HEK293T (cell line): Measurements from ENCODE around the gene DCUN1D2.
"Not testable (repeated sequence)": the region's sequence is repeated elsewhere in the genome, so short reads cannot be mapped to it uniquely, and the experiment has no call there.

Source experiments
- CTCF ChIA-PET: fragments of 350-600 bp; formaldehyde crosslinking; extraction: SDS; loops from one replicate; lab custom pipeline; 2021; ENCODE audit warnings: antibody characterized with exemption, inconsistent platforms; lab: Yijun Ruan, JAX
- POLR2A ChIA-PET: fragments of 350-600 bp; formaldehyde crosslinking; extraction: SDS; loops from one replicate; lab custom pipeline; 2020; ENCODE audit warnings: antibody characterized with exemption, inconsistent platforms; lab: Yijun Ruan, JAX
- DNase-seq: peaks from one replicate; pipeline ENCODE4 v3.0.0; 2012; ENCODE audit warnings: mixed read lengths; ENCODE audit errors: extremely low spot score
- ARNT ChIP-seq: fragments of 450-650 bp; IDR thresholded peaks from 2 replicates; pipeline ENCODE4 v1.6.1; 2017; ENCODE audit warnings: mild to moderate bottlenecking
- BHLHE40 ChIP-seq: fragments of 450-650 bp; IDR thresholded peaks from 2 replicates; pipeline ENCODE4 v1.6.1; 2016; ENCODE audit warnings: mild to moderate bottlenecking, moderate library complexity, borderline replicate concordance
- CTBP1 ChIP-seq: fragments of 450-650 bp; IDR thresholded peaks from 2 replicates; pipeline ENCODE4 v1.6.1; 2016; ENCODE audit warnings: borderline replicate concordance
- ELF4 ChIP-seq: fragments of 450-650 bp; IDR thresholded peaks from 2 replicates; pipeline ENCODE4 v1.6.1; 2017; ENCODE audit warnings: antibody characterized with exemption
- FOXA1 ChIP-seq: fragments of 450-650 bp; IDR thresholded peaks from 2 replicates; pipeline ENCODE4 v1.6.1; 2016; ENCODE audit warnings: mild to moderate bottlenecking
- FOXK2 ChIP-seq: fragments of 450-650 bp; IDR thresholded peaks from 2 replicates; pipeline ENCODE4 v1.6.1; 2016; ENCODE audit warnings: mild to moderate bottlenecking
- FOXM1 ChIP-seq: fragments of 450-650 bp; IDR thresholded peaks from 2 replicates; pipeline ENCODE4 v1.6.1; 2017; ENCODE audit warnings: mild to moderate bottlenecking, borderline replicate concordance
- HDGF ChIP-seq: fragments of 450-650 bp; IDR thresholded peaks from 2 replicates; pipeline ENCODE4 v1.6.1; 2017; ENCODE audit warnings: antibody characterized with exemption, borderline replicate concordance
- L3MBTL2 ChIP-seq: fragments of 450-650 bp; conservative IDR thresholded peaks from 2 replicates; pipeline ENCODE4 v1.6.1; 2016; ENCODE audit warnings: mild to moderate bottlenecking
- LEF1 ChIP-seq: fragments of 450-650 bp; IDR thresholded peaks from 2 replicates; pipeline ENCODE4 v1.6.1; 2017; ENCODE audit warnings: mild to moderate bottlenecking, borderline replicate concordance
- NFRKB ChIP-seq: fragments of 450-650 bp; IDR thresholded peaks from 2 replicates; pipeline ENCODE4 v1.6.1; 2016; ENCODE audit warnings: mild to moderate bottlenecking, moderate library complexity
- SP1 ChIP-seq: fragments of 450-650 bp; IDR thresholded peaks from 2 replicates; pipeline ENCODE4 v1.6.1; 2017
- SUZ12 ChIP-seq: fragments of 450-650 bp; IDR thresholded peaks from 2 replicates; pipeline ENCODE4 v1.6.1; 2016; ENCODE audit warnings: mild to moderate bottlenecking
- TARDBP ChIP-seq: fragments of 450-650 bp; IDR thresholded peaks from 2 replicates; pipeline ENCODE4 v1.6.1; 2016
- ZNF384 ChIP-seq: fragments of 450-650 bp; IDR thresholded peaks from 2 replicates; pipeline ENCODE4 v1.6.1; 2016
- TF ChIP-seq, protein P1 (sequence below): fragments of 450-650 bp; IDR thresholded peaks from 2 replicates; pipeline ENCODE4 v1.6.1; 2016

Gene DCUN1D2

DNA sequence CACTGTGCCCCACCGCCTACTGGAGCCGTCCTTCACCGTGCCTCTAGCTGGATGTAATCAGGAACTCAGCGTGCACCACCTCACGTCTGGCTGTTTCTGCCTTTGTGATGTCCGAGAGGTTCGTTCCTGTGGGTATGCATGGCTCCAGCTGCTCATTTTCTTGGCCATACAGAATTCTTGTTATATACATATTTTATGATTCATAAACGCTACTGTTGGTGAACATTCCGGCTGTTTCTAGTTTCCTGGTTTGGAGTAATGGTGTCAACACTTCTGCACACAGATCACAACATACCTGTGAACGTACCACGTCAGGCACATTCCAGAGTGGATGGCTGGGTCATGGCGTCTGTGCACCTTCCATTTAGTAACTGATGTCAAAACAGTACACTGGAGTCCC, 14.6 kb downstream of the DCUN1D2 start:
- ChIA-PET POLR2A (no interaction called here), CTCF (no interaction called here)
- DNase-seq: no peak
- TF ChIP-seq LEF1: no peak
- TF ChIP-seq FOXK2: no peak
- TF ChIP-seq FOXM1: no peak
- TF ChIP-seq HDGF: no peak
- no peak for TF ChIP-seq BHLHE40
- TF ChIP-seq ELF4: no peak
- no peak for TF ChIP-seq ARNT
- TF ChIP-seq NFRKB: no peak
- TF ChIP-seq, protein P1, sequence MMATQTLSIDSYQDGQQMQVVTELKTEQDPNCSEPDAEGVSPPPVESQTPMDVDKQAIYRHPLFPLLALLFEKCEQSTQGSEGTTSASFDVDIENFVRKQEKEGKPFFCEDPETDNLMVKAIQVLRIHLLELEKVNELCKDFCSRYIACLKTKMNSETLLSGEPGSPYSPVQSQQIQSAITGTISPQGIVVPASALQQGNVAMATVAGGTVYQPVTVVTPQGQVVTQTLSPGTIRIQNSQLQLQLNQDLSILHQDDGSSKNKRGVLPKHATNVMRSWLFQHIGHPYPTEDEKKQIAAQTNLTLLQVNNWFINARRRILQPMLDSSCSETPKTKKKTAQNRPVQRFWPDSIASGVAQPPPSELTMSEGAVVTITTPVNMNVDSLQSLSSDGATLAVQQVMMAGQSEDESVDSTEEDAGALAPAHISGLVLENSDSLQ: no peak
- no peak for TF ChIP-seq FOXA1
- no peak for TF ChIP-seq ZNF384
- TF ChIP-seq CTBP1: no peak
- TF ChIP-seq TARDBP: no peak
- TF ChIP-seq L3MBTL2: no peak
- no peak for TF ChIP-seq SP1

DNA sequence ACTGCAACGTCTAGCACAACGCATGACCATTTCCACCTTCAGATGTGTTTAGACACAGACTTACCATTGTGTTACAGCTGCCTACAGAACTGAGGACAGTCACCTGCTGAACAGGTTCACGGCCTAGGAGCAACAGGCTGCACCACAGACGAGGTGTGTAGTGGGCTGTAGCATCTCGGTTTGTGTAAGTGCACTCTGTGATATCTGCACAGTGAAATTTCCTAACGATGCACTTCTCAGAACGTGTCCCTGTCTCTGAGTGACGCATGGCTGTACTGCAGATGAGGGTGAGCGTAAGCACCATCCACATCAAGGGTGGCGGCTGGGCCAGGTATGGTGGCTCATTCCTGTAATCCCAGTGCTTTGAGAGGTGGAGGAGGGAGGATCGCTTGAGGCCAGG, 15.2 kb downstream of the DCUN1D2 start:
- CTCF ChIA-PET: no interaction called here
- DNase-seq: no peak
- no peak for TF ChIP-seq SUZ12
- no peak for TF ChIP-seq LEF1
- no peak for TF ChIP-seq SP1
- TF ChIP-seq L3MBTL2: no peak
- no peak for TF ChIP-seq FOXA1
- no peak for TF ChIP-seq ZNF384
- no peak for TF ChIP-seq FOXK2
- no peak for TF ChIP-seq BHLHE40
- no peak for TF ChIP-seq HDGF
- TF ChIP-seq TARDBP: no peak
- TF ChIP-seq, protein P1: no peak
- TF ChIP-seq FOXM1: no peak
- TF ChIP-seq NFRKB: no peak
- TF ChIP-seq ELF4: no peak
- POLR2A ChIA-PET: no interaction called here

DNA sequence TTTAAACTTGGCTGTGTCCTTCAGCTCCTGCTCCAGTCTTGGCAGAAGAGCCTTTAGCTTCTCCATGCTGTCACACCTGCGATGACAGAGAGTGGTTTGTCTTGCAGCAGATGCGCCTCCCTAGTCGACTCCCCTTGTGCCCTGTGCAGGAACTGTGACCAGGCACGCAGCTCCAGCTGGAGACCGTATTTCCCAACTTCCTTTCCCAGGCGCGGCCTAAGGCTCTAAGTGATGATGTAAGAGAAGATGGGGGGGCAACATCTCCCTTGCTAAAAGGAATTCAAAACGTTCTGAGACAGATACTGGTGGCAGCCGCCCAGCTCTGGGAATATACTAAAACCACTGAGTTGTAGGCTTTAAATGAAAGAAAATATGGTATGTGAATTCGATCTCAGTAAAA, 16.3 kb downstream of the DCUN1D2 start:
- DNase-seq: no peak
- ChIA-PET CTCF (no interaction called here), POLR2A (no interaction called here)
- TF ChIP-seq TARDBP (no peak), FOXA1 (no peak), FOXK2 (no peak), BHLHE40 (no peak), SUZ12 (no peak), SP1 (no peak), NFRKB (no peak), L3MBTL2 (no peak)

DNA sequence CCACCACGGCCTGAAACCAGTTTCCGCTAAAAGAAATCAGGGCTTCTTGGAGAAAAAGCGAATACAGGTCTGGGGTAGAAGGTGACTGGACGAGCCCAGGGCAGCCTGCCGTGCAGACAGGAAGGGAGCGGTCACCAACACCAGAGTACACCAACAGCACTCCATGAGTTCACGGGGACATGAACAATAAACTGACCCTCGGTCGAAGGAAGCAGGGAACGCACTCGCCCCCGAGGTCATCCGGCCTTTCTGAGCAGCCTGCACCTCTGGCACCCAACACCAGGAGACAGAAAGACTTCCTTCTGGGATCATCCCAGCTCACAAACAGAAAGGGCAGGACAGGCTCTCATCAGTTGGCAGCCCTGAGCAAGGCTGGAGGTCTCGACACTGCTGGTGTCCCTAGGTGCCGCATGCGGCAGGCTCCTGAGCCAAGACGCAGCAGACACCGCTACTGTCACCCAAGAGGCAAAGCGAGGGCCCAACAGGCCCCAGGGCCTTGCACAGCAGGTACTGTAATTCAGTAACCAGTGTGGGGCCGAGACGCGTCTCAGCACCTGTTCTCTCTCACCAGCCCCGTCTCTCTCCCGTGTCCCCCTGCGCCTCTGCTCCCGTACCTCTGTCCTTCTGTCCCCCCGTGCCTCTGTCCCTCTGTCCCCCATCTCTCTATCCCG, 18.0 kb downstream of the DCUN1D2 start:
- POLR2A ChIA-PET: no interaction called here
- no peak for TF ChIP-seq FOXM1
- TF ChIP-seq NFRKB: no peak
- DNase-seq: no peak
- CTCF ChIA-PET: no interaction called here

DNA sequence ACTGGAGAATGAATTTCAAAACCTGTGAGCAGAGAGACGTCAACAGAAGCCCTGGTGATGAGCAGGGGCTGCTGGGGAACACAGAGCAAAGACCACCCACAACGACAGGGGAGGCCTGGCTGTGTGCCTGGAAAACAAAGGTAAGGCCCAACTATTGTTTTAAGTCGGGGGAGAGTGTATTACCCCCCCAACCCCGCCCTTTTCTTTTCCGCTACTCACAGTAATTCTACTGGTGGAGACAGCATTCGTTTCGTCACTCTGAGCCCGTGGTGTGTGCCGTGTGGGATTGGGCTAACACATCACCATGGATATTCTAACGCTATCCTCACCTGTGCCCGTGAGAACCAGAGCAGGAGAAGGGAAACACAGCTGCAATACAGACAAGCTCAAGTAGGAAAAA, 18.7 kb downstream of the DCUN1D2 start:
- no peak for DNase-seq
- POLR2A ChIA-PET: no interaction called here
- CTCF ChIA-PET: no interaction called here
- TF ChIP-seq LEF1 (no peak), SP1 (no peak), L3MBTL2 (no peak), CTBP1 (no peak), FOXK2 (no peak), NFRKB (no peak), HDGF (no peak), SUZ12 (no peak), BHLHE40 (no peak)

DNA sequence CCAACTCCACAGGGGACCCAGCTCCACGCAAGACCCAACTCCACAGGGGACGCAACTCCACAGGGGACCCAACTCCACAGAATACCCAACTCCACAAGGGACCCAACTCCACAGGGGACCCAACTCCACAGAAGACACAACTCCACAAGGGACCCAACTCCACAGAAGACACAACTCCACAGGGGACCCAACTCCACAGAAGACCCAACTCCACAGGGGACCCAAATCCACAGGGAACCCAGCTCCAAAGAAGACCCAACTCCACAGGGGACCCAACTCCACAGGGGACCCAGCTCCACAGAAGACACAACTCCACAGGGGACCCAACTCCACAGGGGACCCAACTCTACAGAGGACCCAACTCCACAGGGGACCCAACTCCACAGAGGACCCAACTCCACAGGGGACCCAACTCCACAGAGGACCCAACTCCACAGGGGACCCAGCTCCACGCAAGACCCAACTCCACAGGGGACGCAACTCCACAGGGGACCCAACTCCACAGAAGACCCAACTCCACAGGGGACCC, 19.8 kb downstream of the DCUN1D2 start:
- POLR2A ChIA-PET, DNase-seq, CTCF ChIA-PET: not testable (repeated sequence)

DNA sequence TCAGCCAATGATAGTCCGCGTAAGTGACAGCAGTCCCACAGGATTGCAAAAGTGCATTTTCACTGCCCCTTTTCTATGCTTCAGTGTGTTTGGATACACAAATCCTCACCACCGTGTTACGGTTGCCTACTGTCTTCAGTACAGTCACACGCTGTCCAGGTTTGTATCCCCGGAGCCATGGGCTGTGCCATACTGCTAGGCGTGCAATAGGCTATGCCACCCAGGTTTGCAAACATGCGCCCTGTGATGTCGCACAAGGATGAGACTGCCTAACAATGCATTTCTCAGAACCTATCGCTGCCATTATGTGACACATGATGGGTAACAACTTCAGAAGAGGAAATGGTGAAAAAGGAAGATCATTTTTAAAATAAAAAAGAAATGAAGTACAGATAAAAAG, 20.4 kb downstream of the DCUN1D2 start:
- POLR2A ChIA-PET: no interaction called here
- TF ChIP-seq FOXM1 (no peak), SP1 (no peak), LEF1 (no peak), L3MBTL2 (no peak), TARDBP (no peak), ARNT (no peak), HDGF (no peak), CTBP1 (no peak), ELF4 (no peak), BHLHE40 (no peak), FOXK2 (no peak), NFRKB (no peak)
- TF ChIP-seq, protein P1: no peak
- CTCF ChIA-PET: no interaction called here
- DNase-seq: no peak
